Tibial artery (tissue), 4 donors: Measurements from ENCODE around the gene ZNF652.

Source experiments
- DNase-seq, 2 donors: peaks; one replicate each; pipeline ENCODE4 v3.0.0-alpha.2; 2019
- H3K27ac ChIP-seq, 2 donors: fragments of 200-600 bp; sonication (generic) in 1 of 2; 1 replicate in 1 of 2; 2 replicates in 1 of 2; pipeline ENCODE4 v1.5.1; 2018 to 2019; ENCODE audit warnings: mild to moderate bottlenecking in 1 of 2
- H3K27me3 ChIP-seq, 2 donors: fragments of 200-600 bp; sonication (generic) in 1 of 2; one replicate each; pipeline versions ENCODE4 v1.5.1 to v1.6.0; 2016 to 2019
- H3K36me3 ChIP-seq, 3 donors: fragments of 200-600 bp; sonication (generic) in 2 of 3; one replicate each; pipeline ENCODE4 v1.5.1; 2016 to 2019; ENCODE audit warnings: mild to moderate bottlenecking in 2 of 3
- H3K4me1 ChIP-seq, 4 donors: fragments of 200-600 bp; sonication (generic) in 2 of 4; 1 replicate in 3 of 4; 2 replicates in 1 of 4; pipeline ENCODE4 v1.5.1; 2016 to 2019
- H3K4me3 ChIP-seq, 2 donors: fragments of 200-600 bp; sonication (generic) in 1 of 2; 1 replicate in 1 of 2; 2 replicates in 1 of 2; pipeline ENCODE4 v1.5.1; 2018 to 2019; ENCODE audit warnings: mild to moderate bottlenecking in 2 of 2
- H3K9me3 ChIP-seq, 3 donors: fragments of 200-600 bp; sonication (generic) in 1 of 3; one replicate each; pipeline ENCODE4 v1.5.1; 2016 to 2019
- CTCF ChIP-seq, 2 experiments: fragments of 200-600 bp in 1 of 2; fragments of 450-650 bp in 1 of 2; IDR thresholded peaks; one replicate each; pipeline ENCODE4 v1.5.1; 2017 to 2019; ENCODE audit warnings: antibody characterized with exemption in 2 of 2, mild to moderate bottlenecking in 1 of 2, moderate library complexity in 1 of 2
- intact Hi-C: fragments of 100-400 bp; cut with DNase I; formaldehyde crosslinking; loops from one replicate; pipeline ENCODE4 v1.15.0; 2023; ENCODE audit warnings: low total_unique reads

The ZNF652 gene

GRCh38 chr17:49299996-49300395 lies 62.1 kb downstream of the ZNF652 start:
- Histone ChIP-seq H3K27ac (no peak overlapping the region), H3K4me1 (no peaks in the 10 kb centered on the region), H3K9me3 (no peaks in the 10 kb centered on the region), H3K4me3 (no peak overlapping the region), H3K36me3 (peaks cover 0 to 62% (median 20%) of the 10 kb centered on the region in 3 donors), H3K27me3 (no peaks in the 10 kb centered on the region)
- intact Hi-C loops: no loop called here
- no peak for DNase-seq
- no peak for TF ChIP-seq CTCF (IDR thresholded peaks at IDR 0.05)

- H3K27me3 ChIP-seq: no peaks in the 10 kb centered on the region
- H3K27ac ChIP-seq: no peak overlapping the region
- TF ChIP-seq CTCF (IDR thresholded peaks at IDR 0.05): no peak
- intact Hi-C loops: no loop called here
- H3K4me3 ChIP-seq: no peak overlapping the region
- H3K4me1 ChIP-seq: no peaks in the 10 kb centered on the region
- no peak for DNase-seq
- H3K36me3 ChIP-seq: peaks cover 0 to 54% (median 20%) of the 10 kb centered on the region in 3 donors
- H3K9me3 ChIP-seq: no peaks in the 10 kb centered on the region
These were observed 63.6 kb downstream of the ZNF652 start for GRCh38 chr17:49298371-49298976.

GRCh38 chr17:49297141-49297540 lies 64.9 kb downstream of the ZNF652 start:
- Histone ChIP-seq H3K36me3 (peaks cover 0 to 43% (median 20%) of the 10 kb centered on the region in 3 donors), H3K27ac (no peak overlapping the region)

GRCh38 chr17:49294122-49294521 lies 67.9 kb downstream of the ZNF652 start:
- intact Hi-C loops: loop anchor here (5.0 kb wide), 1 partner anchor 72 kb away; no protein-coding TSS in a partner anchor

More at GRCh38 chr17:49297141-49297540, 64.9 kb downstream of the ZNF652 start:
- Histone ChIP-seq H3K9me3 (no peaks in the 10 kb centered on the region), H3K27me3 (no peaks in the 10 kb centered on the region), H3K4me1 (no peaks in the 10 kb centered on the region), H3K4me3 (no peak overlapping the region)
- TF ChIP-seq CTCF (IDR thresholded peaks at IDR 0.05): no peak
- DNase-seq: no peak
- intact Hi-C loops: no loop called here

GRCh38 chr17:49292901-49293300 lies 69.1 kb downstream of the ZNF652 start:
- intact Hi-C loops: loop anchor here (5.0 kb wide), 1 partner anchor 71 kb away; no protein-coding TSS in a partner anchor
- no peaks in the 10 kb centered on the region for H3K27me3 ChIP-seq
- no peak overlapping the region for H3K27ac ChIP-seq
- no peaks in the 10 kb centered on the region for H3K9me3 ChIP-seq
- no peak for TF ChIP-seq CTCF (IDR thresholded peaks at IDR 0.05)
- no peak for DNase-seq
- H3K4me3 ChIP-seq: no peak overlapping the region
- H3K36me3 ChIP-seq: peaks cover 2 to 19% (median 10%) of the 10 kb centered on the region in 3 donors
- no peaks in the 10 kb centered on the region for H3K4me1 ChIP-seq

More at GRCh38 chr17:49294122-49294521, 67.9 kb downstream of the ZNF652 start:
- Histone ChIP-seq H3K27ac (no peak overlapping the region), H3K4me1 (no peaks in the 10 kb centered on the region), H3K36me3 (peaks cover 10 to 29% (median 10%) of the 10 kb centered on the region in 3 donors), H3K4me3 (no peak overlapping the region), H3K27me3 (no peaks in the 10 kb centered on the region), H3K9me3 (no peaks in the 10 kb centered on the region)
- no peak for TF ChIP-seq CTCF (IDR thresholded peaks at IDR 0.05)
- DNase-seq: no peak
